ENCODE measurements around the gene PLEKHH1.
"Not testable (repeated sequence)": the region's sequence is repeated elsewhere in the genome, so short reads cannot be mapped to it uniquely, and the experiment has no call there.

PLEKHH1 gene

GRCh38 chr14:67529947-67530935, 2.8 kb upstream of the PLEKHH1 start:
- DNase-seq (ENCODE audit: low read depth in 2 of 2), result no peak

- no peak for DNase-seq (ENCODE audit: low read depth in 2 of 2)
These were observed 488 bp upstream of the PLEKHH1 start for GRCh38 chr14:67532606-67532997.

GRCh38 chr14:67533754-67534085, 630 bp downstream of the PLEKHH1 start:
- DNase-seq (ENCODE audit: low read depth in 2 of 2), result no peak

- DNase-seq (ENCODE audit: low read depth in 2 of 2), result no peak
These were observed 3.0 kb downstream of the PLEKHH1 start for GRCh38 chr14:67536087-67536486.

GRCh38 chr14:67537736-67538135, 4.6 kb downstream of the PLEKHH1 start:
- no peak for DNase-seq (ENCODE audit: low read depth in 2 of 2)

- no peak for DNase-seq (ENCODE audit: low read depth in 2 of 2)
These were observed 5.4 kb downstream of the PLEKHH1 start for GRCh38 chr14:67538501-67538900.

- no peak for DNase-seq (ENCODE audit: low read depth in 2 of 2)
These were observed 6.0 kb downstream of the PLEKHH1 start for GRCh38 chr14:67539116-67539515.

- DNase-seq (ENCODE audit: low read depth in 2 of 2), result no peak
These were observed 8.6 kb downstream of the PLEKHH1 start for GRCh38 chr14:67541448-67542387.

- DNase-seq (ENCODE audit: low read depth in 2 of 2), result not testable (repeated sequence)
These were observed 9.5 kb downstream of the PLEKHH1 start for GRCh38 chr14:67542620-67543019.

GRCh38 chr14:67544590-67544989, 11.5 kb downstream of the PLEKHH1 start:
- DNase-seq (ENCODE audit: low read depth in 2 of 2), result no peak

- DNase-seq (ENCODE audit: low read depth in 2 of 2), result no peak
These were observed 14.2 kb downstream of the PLEKHH1 start for GRCh38 chr14:67547224-67547780.

- no peak for DNase-seq (ENCODE audit: low read depth in 2 of 2)
These were observed 16.6 kb downstream of the PLEKHH1 start for GRCh38 chr14:67549734-67550133.

GRCh38 chr14:67551123-67551522, 18.0 kb downstream of the PLEKHH1 start:
- DNase-seq (ENCODE audit: low read depth in 2 of 2), result no peak

- DNase-seq (ENCODE audit: low read depth in 2 of 2), result no peak
These were observed 18.9 kb downstream of the PLEKHH1 start for GRCh38 chr14:67551940-67552339.

- DNase-seq (ENCODE audit: low read depth in 2 of 2), result no peak
These were observed 20.5 kb downstream of the PLEKHH1 start for GRCh38 chr14:67553547-67553946.

GRCh38 chr14:67554341-67554740, 21.3 kb downstream of the PLEKHH1 start:
- DNase-seq (ENCODE audit: low read depth in 2 of 2), result no peak

- no peak for DNase-seq (ENCODE audit: low read depth in 2 of 2)
These were observed 22.5 kb downstream of the PLEKHH1 start for GRCh38 chr14:67555518-67556090.

GRCh38 chr14:67556671-67557070, 23.6 kb downstream of the PLEKHH1 start:
- DNase-seq (ENCODE audit: low read depth in 2 of 2), result no peak

- no peak for DNase-seq (ENCODE audit: low read depth in 2 of 2)
These were observed 24.0 kb downstream of the PLEKHH1 start for GRCh38 chr14:67557118-67557517.

GRCh38 chr14:67557656-67558055, 24.6 kb downstream of the PLEKHH1 start:
- DNase-seq (ENCODE audit: low read depth in 2 of 2), result no peak

- no peak for DNase-seq (ENCODE audit: low read depth in 2 of 2)
These were observed 26.5 kb downstream of the PLEKHH1 start for GRCh38 chr14:67559639-67560038.

Measured in stimulated activated CD4-positive, alpha-beta T cell treated with anti-CD3 and anti-CD28 coated beads, Interleukin-4, amount 100 ng/mL, for 48 hours (primary cell).